ENCODE measurements around the gene LTBP3. TPM values are rescaled to one million over a fixed set of nuclear protein-coding genes. Genes with fewer than 3 reads are reported as not detected.

LTBP3 gene
- total and polyA plus RNA-seq, 9 of the 15 experiments (the other 6 are each of a cell fraction or from before 2014, with no cell fraction given) = 0.06 to 20.5 (median 4.8) TPM

DNA sequence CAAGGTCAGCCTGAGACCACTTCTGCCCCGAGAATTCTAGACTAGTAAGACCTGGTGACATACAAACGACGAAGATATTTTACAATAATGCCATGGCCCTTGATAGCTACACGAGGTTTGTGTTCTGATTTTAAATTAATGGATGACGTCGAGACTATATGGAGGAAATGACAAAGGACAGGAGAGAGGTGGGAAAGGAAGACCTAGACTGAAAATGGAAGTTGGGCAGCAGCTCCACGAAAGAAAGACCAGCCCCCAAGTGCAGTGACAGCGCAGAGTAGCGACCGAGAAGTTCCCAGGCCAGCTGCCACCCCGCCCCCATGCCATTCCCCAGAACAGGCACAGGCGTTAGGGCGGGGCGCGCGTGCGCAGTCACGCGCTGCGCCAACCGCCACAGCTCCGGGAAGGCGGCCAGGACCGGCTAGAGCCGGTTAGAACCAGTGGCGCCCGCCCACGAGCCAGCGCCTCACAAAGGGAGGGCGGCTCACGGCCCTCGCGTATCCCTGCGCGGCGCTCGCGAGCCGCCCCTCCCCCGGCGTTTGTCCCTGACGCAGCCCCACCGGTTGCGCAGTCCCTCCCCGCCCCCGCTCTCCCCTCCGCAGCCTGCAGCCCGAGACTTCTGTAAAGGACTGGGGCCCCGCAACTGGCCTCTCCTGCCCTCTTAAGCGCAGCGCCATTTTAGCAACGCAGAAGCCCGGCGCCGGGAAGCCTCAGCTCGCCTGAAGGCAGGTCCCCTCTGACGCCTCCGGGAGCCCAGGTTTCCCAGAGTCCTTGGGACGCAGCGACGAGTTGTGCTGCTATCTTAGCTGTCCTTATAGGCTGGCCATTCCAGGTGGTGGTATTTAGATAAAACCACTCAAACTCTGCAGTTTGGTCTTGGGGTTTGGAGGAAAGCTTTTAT lies 60.8 kb downstream of the LTBP3 start (continued):
- TF ChIP-seq, protein P1, sequence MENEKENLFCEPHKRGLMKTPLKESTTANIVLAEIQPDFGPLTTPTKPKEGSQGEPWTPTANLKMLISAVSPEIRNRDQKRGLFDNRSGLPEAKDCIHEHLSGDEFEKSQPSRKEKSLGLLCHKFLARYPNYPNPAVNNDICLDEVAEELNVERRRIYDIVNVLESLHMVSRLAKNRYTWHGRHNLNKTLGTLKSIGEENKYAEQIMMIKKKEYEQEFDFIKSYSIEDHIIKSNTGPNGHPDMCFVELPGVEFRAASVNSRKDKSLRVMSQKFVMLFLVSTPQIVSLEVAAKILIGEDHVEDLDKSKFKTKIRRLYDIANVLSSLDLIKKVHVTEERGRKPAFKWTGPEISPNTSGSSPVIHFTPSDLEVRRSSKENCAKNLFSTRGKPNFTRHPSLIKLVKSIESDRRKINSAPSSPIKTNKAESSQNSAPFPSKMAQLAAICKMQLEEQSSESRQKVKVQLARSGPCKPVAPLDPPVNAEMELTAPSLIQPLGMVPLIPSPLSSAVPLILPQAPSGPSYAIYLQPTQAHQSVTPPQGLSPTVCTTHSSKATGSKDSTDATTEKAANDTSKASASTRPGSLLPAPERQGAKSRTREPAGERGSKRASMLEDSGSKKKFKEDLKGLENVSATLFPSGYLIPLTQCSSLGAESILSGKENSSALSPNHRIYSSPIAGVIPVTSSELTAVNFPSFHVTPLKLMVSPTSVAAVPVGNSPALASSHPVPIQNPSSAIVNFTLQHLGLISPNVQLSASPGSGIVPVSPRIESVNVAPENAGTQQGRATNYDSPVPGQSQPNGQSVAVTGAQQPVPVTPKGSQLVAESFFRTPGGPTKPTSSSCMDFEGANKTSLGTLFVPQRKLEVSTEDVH (IDR thresholded peaks at IDR 0.05; ENCODE audit: low read depth, partially characterized antibody) = peak; percentile 38
- TF ChIP-seq, protein P2, sequence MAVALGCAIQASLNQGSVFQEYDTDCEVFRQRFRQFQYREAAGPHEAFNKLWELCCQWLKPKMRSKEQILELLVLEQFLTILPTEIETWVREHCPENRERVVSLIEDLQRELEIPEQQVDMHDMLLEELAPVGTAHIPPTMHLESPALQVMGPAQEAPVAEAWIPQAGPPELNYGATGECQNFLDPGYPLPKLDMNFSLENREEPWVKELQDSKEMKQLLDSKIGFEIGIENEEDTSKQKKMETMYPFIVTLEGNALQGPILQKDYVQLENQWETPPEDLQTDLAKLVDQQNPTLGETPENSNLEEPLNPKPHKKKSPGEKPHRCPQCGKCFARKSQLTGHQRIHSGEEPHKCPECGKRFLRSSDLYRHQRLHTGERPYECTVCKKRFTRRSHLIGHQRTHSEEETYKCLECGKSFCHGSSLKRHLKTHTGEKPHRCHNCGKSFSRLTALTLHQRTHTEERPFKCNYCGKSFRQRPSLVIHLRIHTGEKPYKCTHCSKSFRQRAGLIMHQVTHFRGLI (CRISPR knock-in tag; IDR thresholded peaks at IDR 0.05) = no peak
- peak; percentile 54 for TF ChIP-seq KDM5B (IDR thresholded peaks at IDR 0.05; ENCODE audit: insufficient replicate concordance, low read depth, low read length)
- no peak for TF ChIP-seq SMARCB1 (IDR thresholded peaks at IDR 0.05; ENCODE audit: insufficient read length, low read depth)
- no peak for TF ChIP-seq ZNF780A (CRISPR knock-in tag; IDR thresholded peaks at IDR 0.05)
- TF ChIP-seq TCF3 (CRISPR knock-in tag; IDR thresholded peaks at IDR 0.05) = peak; percentile 65
- TF ChIP-seq RBBP5 (IDR thresholded peaks at IDR 0.05; ENCODE audit: borderline replicate concordance, insufficient read depth, low read length, poor library complexity, severe bottlenecking) = peak; percentile 50
- TF ChIP-seq TEAD1 (CRISPR knock-in tag; IDR thresholded peaks at IDR 0.05) = peak; percentile 60 to 96; a peak in 3 of 4 replicates
- 0 out of 2 replicates have a peak, but pooled peaks have one; percentile 35 for TF ChIP-seq ZNF57 (CRISPR knock-in tag; IDR thresholded peaks at IDR 0.05)
- TF ChIP-seq DACH1 (IDR thresholded peaks at IDR 0.05; ENCODE audit: partially characterized antibody) = no peak
- TF ChIP-seq ESRRA (IDR thresholded peaks at IDR 0.05; ENCODE audit: borderline replicate concordance, low read depth) = peak; percentile 77; the same call in 1 of the 2 replicates
- TF ChIP-seq ZNF445 (CRISPR knock-in tag; IDR thresholded peaks at IDR 0.05; ENCODE audit: low read depth) = no peak
- no peak for TF ChIP-seq CHD4 (IDR thresholded peaks at IDR 0.05; ENCODE audit: insufficient read depth, insufficient replicate concordance, low read depth, low read length, poor library complexity, severe bottlenecking)
- TF ChIP-seq TEAD2 (tag; IDR thresholded peaks at IDR 0.05) = no peak
- TF ChIP-seq TFAM (CRISPR knock-in tag; conservative IDR thresholded peaks at IDR 0.05) = no peak
- TF ChIP-seq TBL1XR1 (IDR thresholded peaks at IDR 0.05; ENCODE audit: low read length in 2 of 2) = peak; percentile 71 to 83; a peak in 3 of 4 replicates
- TF ChIP-seq MCM5 (IDR thresholded peaks at IDR 0.05; ENCODE audit: low read depth) = no peak
- TF ChIP-seq ZNF23 (CRISPR knock-in tag; IDR thresholded peaks at IDR 0.05) = no peak
- TF ChIP-seq ZC3H11A (IDR thresholded peaks at IDR 0.05; ENCODE audit: low read depth, low read length) = 0 out of 2 replicates have a peak, but pooled peaks have one; percentile 28
- no peak for TF ChIP-seq NELFE (IDR thresholded peaks at IDR 0.05; ENCODE audit: insufficient read depth, insufficient read length)
- TF ChIP-seq ZBTB17 (CRISPR knock-in tag; IDR thresholded peaks at IDR 0.05) = no peak
- TF ChIP-seq ZNF3 (CRISPR knock-in tag; IDR thresholded peaks at IDR 0.05) = no peak
- no peak for TF ChIP-seq PRMT5 (CRISPR knock-in tag; IDR thresholded peaks at IDR 0.05)
- peak; percentile 69 for TF ChIP-seq CREB1 (IDR thresholded peaks at IDR 0.05)
- peak; percentile 72; the same call in 1 of the 2 replicates for TF ChIP-seq CREB1 (CRISPR knock-in tag; IDR thresholded peaks at IDR 0.05)
